ENCODE results near the gene EPHB3.

- TF ChIP-seq, protein P1, sequence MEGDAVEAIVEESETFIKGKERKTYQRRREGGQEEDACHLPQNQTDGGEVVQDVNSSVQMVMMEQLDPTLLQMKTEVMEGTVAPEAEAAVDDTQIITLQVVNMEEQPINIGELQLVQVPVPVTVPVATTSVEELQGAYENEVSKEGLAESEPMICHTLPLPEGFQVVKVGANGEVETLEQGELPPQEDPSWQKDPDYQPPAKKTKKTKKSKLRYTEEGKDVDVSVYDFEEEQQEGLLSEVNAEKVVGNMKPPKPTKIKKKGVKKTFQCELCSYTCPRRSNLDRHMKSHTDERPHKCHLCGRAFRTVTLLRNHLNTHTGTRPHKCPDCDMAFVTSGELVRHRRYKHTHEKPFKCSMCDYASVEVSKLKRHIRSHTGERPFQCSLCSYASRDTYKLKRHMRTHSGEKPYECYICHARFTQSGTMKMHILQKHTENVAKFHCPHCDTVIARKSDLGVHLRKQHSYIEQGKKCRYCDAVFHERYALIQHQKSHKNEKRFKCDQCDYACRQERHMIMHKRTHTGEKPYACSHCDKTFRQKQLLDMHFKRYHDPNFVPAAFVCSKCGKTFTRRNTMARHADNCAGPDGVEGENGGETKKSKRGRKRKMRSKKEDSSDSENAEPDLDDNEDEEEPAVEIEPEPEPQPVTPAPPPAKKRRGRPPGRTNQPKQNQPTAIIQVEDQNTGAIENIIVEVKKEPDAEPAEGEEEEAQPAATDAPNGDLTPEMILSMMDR (IDR thresholded peaks at IDR 0.05): no peak
- TF ChIP-seq POLR2A (IDR thresholded peaks at IDR 0.05): no peak
- no peak for TF ChIP-seq POLR2AphosphoS5 (IDR thresholded peaks at IDR 0.05)
- TF ChIP-seq EP300 (IDR thresholded peaks at IDR 0.05): no peak
Observed at GRCh38 chr3:184560531-184560930, 1.1 kb upstream of the EPHB3 start.
